ENCODE data around the gene BAZ2B.

Gene BAZ2B

DNA sequence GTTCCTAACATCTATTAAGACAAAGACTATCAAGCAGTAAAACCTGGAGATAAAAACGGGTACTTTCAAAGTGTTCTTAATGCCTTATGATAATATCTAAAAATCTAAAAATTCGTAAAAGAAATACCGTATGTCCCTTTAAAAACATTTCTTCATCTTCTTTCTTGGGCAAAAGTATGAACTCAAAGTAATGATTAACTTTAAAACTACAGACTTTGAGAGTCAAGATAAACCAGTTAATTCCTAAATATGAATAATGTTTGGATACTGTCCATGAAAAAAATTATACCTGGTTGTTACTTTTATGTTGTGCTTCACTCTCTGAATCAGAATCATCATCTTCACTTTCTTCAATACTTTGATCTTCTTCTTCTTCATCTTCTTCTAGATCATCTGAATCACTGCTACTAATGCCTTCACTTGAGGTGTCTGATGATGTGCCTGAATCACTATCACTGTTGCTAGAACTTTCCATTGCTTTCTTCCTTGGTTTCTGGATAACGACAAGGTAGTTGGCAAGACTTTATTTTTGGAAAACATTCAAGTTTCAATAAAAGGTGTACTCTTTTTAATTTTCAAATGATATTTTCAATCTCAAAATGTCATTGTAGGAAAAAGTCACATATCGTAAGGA is 177.5 kb downstream of the BAZ2B start:
- no peak for ATAC-seq
- TF ChIP-seq ZNF70 (CRISPR knock-in tag; IDR thresholded peaks at IDR 0.05) (no peak), OSR1 (CRISPR knock-in tag; IDR thresholded peaks at IDR 0.05) (no peak), PATZ1 (CRISPR knock-in tag; IDR thresholded peaks at IDR 0.05; ENCODE audit: borderline replicate concordance) (no peak), ISL1 (CRISPR knock-in tag; IDR thresholded peaks at IDR 0.05) (no peak), CSDC2 (CRISPR knock-in tag; IDR thresholded peaks at IDR 0.05) (no peak), ZC3H10 (CRISPR knock-in tag; IDR thresholded peaks at IDR 0.05) (no peak), GLIS3 (CRISPR knock-in tag; IDR thresholded peaks at IDR 0.05) (no peak), ZNF565 (CRISPR knock-in tag; conservative IDR thresholded peaks at IDR 0.05; ENCODE audit: low read depth) (no peak), SNAI2 (CRISPR knock-in tag; IDR thresholded peaks at IDR 0.05) (no peak), ZFP30 (CRISPR knock-in tag; IDR thresholded peaks at IDR 0.05) (no peak), ARNTL (CRISPR knock-in tag; IDR thresholded peaks at IDR 0.05; ENCODE audit: borderline replicate concordance, low read depth) (no peak), PPARA (CRISPR knock-in tag; IDR thresholded peaks at IDR 0.05; ENCODE audit: borderline replicate concordance) (no peak), TCF4 (CRISPR knock-in tag; IDR thresholded peaks at IDR 0.05; ENCODE audit: borderline replicate concordance) (no peak), ZFP3 (CRISPR knock-in tag; IDR thresholded peaks at IDR 0.05) (no peak), BACH2 (CRISPR knock-in tag; IDR thresholded peaks at IDR 0.05; ENCODE audit: borderline replicate concordance) (no peak), ZNF8 (CRISPR knock-in tag; IDR thresholded peaks at IDR 0.05) (no peak), RARB (CRISPR knock-in tag; IDR thresholded peaks at IDR 0.05) (no peak)
- TF ChIP-seq, protein P1, sequence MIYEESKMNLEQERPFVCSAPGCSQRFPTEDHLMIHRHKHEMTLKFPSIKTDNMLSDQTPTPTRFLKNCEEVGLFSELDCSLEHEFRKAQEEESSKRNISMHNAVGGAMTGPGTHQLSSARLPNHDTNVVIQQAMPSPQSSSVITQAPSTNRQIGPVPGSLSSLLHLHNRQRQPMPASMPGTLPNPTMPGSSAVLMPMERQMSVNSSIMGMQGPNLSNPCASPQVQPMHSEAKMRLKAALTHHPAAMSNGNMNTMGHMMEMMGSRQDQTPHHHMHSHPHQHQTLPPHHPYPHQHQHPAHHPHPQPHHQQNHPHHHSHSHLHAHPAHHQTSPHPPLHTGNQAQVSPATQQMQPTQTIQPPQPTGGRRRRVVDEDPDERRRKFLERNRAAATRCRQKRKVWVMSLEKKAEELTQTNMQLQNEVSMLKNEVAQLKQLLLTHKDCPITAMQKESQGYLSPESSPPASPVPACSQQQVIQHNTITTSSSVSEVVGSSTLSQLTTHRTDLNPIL (CRISPR knock-in tag; IDR thresholded peaks at IDR 0.05; ENCODE audit: low read depth), result no peak
- TF ChIP-seq, protein P2, sequence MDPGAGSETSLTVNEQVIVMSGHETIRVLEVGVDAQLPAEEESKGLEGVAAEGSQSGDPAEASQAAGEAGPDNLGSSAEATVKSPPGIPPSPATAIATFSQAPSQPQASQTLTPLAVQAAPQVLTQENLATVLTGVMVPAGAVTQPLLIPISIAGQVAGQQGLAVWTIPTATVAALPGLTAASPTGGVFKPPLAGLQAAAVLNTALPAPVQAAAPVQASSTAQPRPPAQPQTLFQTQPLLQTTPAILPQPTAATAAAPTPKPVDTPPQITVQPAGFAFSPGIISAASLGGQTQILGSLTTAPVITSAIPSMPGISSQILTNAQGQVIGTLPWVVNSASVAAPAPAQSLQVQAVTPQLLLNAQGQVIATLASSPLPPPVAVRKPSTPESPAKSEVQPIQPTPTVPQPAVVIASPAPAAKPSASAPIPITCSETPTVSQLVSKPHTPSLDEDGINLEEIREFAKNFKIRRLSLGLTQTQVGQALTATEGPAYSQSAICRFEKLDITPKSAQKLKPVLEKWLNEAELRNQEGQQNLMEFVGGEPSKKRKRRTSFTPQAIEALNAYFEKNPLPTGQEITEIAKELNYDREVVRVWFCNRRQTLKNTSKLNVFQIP (CRISPR knock-in tag; IDR thresholded peaks at IDR 0.05; ENCODE audit: borderline replicate concordance, low read depth), result no peak
- TF ChIP-seq, protein P3, sequence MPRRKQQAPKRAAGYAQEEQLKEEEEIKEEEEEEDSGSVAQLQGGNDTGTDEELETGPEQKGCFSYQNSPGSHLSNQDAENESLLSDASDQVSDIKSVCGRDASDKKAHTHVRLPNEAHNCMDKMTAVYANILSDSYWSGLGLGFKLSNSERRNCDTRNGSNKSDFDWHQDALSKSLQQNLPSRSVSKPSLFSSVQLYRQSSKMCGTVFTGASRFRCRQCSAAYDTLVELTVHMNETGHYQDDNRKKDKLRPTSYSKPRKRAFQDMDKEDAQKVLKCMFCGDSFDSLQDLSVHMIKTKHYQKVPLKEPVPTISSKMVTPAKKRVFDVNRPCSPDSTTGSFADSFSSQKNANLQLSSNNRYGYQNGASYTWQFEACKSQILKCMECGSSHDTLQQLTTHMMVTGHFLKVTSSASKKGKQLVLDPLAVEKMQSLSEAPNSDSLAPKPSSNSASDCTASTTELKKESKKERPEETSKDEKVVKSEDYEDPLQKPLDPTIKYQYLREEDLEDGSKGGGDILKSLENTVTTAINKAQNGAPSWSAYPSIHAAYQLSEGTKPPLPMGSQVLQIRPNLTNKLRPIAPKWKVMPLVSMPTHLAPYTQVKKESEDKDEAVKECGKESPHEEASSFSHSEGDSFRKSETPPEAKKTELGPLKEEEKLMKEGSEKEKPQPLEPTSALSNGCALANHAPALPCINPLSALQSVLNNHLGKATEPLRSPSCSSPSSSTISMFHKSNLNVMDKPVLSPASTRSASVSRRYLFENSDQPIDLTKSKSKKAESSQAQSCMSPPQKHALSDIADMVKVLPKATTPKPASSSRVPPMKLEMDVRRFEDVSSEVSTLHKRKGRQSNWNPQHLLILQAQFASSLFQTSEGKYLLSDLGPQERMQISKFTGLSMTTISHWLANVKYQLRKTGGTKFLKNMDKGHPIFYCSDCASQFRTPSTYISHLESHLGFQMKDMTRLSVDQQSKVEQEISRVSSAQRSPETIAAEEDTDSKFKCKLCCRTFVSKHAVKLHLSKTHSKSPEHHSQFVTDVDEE (CRISPR knock-in tag; IDR thresholded peaks at IDR 0.05), result no peak

DNA sequence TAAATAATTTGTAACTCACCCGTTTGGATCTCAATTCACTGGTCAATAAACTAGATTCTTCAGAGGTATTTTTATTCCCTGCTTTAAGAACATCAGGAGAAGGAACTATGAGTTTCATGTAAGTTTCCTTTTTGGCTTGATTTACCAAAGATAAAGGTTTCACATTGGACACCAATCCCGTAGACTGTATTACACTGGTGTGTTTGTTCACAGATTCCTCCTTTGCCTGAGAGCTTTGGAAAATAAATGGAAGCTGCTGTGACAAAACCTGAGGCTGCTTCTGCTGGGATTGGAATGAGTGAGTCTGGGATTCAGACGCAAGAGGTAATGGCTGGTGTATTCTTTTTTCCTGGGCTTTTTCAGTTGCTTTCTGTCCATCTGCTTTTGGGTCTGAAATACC is 178.1 kb downstream of the BAZ2B start:
- no peak for ATAC-seq
- TF ChIP-seq ZNF565 (CRISPR knock-in tag; conservative IDR thresholded peaks at IDR 0.05; ENCODE audit: low read depth) (no peak), ESRRG (CRISPR knock-in tag; IDR thresholded peaks at IDR 0.05) (no peak)
- TF ChIP-seq, protein P3 (CRISPR knock-in tag; IDR thresholded peaks at IDR 0.05), result no peak

Measured in SK-N-SH treated with all-trans-retinoic acid at 6 μM for 48 hours (cell line).